Activated CD8-positive, alpha-beta memory T cell treated with anti-CD3 and anti-CD28 coated beads for 1 hour (primary cell): ENCODE results near the gene COX6A2.
"Not testable (repeated sequence)": the region's sequence is repeated elsewhere in the genome, so short reads cannot be mapped to it uniquely, and the experiment has no call there.

ENCODE experiments used
- DNase-seq, 2 donors: peaks; one replicate each; pipeline ENCODE4 v3.0.0-alpha.2; 2020; ENCODE audit warnings: low read depth in 1 of 2; ENCODE audit errors: extremely low read depth in 1 of 2

Gene COX6A2

GRCh38 chr16:31439023-31439422 lies 10.9 kb upstream of the COX6A2 start:
- not testable (repeated sequence) for DNase-seq

DNA sequence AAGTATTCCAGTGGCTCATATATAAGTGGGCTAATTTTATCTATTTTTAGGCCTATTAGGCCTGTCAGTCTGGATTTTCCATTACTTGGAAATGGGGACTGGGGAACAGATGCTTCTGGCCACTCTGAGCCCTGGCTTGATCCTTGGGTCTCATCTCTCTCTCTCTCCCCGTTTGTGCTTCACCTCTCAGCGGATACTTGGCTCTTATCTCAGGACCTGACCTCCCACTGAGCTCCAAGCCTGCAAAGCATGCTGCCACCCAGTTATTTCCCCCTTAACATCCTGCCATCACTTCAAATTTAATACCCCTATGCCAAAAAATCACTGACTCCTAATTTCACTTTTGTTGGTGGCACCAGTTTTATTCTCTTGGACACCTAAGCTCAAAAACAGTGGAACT lies 10.3 kb upstream of the COX6A2 start:
- DNase-seq: no peak

GRCh38 chr16:31436221-31437045 lies 8.3 kb upstream of the COX6A2 start:
- DNase-seq: no peak

DNA sequence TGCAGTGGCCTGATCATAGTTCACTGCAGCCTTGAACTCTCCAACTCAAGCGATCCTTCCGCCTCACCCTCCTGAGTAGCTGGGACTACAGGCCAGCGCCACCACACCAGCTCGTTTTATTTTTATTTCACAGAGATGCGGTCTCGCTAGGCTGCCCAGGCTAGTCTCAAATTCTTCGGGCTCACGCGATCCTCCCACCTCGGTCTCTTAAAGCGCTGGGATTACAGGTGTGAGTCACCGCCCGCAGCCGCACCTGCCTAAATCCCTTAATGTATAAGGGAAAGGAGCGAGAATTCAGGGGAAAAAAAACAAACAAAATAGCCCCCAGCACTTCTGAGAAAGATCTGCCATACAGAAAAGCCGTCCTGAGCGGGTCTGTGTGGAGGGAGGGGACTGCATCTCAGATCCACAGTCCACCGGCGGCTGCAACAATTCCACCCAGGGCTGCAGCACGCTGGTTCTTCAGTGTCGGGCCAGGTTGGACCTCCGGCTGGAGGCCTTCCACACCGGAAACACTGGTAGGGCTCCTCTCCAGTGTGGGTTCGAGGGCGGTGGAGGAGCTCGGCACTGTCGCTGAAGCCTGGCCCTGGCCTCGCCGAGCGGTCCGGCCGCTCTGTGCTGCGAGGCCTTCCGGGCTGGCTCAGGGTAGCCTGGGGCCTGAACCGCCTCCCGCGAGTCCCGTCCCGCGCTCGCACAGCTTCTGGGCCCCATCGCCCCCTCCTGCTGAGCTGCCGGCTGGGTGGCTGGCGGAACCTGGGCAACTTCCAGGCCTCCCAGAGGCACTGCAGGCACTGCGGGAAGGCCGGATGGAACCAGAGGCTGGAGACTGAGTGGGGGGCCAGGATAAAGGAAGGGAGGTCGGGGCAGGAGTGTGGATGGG lies 7.4 kb upstream of the COX6A2 start:
- no peak for DNase-seq

DNA sequence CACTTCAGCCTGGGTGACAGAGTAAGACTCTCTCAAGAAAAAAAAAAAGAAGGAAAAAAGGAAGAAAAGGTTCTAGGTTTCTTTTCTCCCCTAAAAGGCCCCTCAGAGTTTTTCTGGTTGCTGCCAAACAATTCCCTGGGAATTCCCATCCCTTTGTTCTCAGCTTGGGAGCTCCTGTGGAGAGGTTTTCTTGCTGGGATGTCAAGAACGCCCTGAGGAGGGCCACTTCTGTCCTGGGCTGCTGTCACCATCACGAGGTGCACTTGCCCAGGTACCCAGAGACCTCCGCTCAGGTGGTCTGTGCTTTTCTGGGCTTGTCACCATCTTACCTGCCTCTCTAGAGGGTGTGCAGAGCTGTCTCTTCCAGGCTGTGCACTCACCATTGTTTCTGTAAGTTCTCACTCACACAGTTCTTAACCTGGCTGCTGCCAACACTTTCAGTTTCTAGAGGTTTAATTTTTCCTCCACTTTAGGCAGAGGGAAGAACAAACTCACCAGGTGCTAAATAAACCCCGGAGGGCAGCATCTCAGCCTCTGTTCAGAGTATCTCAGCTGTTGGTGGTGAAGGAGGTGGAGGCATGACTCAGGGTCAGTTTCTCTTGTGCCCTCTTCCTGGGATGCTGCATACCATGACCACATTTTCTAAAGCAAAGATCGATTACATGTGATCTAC lies 2.4 kb upstream of the COX6A2 start:
- DNase-seq: no peak

DNA sequence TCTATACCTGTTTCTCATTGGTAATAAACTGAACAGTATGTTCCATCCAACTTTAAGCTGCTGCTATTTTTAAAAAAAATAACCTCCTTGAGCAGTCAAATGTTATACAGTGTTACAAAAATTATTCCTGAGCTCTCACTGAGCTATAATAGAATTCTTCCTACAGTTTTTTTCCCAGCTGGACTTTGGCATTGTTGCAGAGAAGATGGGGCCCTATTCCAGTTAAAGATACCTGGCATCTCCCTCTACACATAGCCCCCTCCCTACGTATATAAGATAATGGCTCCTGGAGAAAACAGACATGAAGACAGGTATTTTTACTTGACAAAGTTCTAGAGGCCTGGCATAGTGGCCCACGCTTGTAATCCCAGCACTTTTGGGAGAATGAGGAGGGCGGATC lies 1.6 kb upstream of the COX6A2 start:
- DNase-seq: no peak

GRCh38 chr16:31429314-31429713 lies 1.2 kb upstream of the COX6A2 start:
- DNase-seq: no peak

- DNase-seq: no peak
Measured at GRCh38 chr16:31428638-31429247, 583 bp upstream of the COX6A2 start.

- peak; percentile 21 to 56 for DNase-seq
Measured at GRCh38 chr16:31427441-31428278, 500 bp downstream of the COX6A2 start.

- DNase-seq: no peak
Measured at GRCh38 chr16:31423801-31424200, 4.4 kb downstream of the COX6A2 start.

DNA sequence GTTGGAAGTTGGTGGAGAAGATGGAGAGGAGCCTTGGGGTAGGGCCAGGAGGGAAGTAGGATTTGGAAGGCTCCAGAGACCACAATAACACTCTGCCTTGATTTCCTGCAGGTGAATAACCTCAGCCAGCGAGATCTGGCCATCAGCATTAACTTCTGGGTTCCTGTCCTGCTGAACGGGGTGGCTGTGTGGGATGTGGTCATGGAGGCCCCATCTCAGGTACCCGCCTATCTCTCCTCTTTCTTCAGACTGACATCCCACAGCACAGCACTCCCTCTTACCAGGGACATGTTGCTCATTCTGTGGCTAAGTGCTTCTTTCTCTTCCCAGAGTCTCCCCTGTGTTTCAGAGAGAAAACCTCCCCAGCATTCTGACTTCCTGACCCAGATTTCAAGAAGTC lies 4.9 kb downstream of the COX6A2 start:
- no peak for DNase-seq

GRCh38 chr16:31421587-31421986 lies 6.6 kb downstream of the COX6A2 start:
- no peak for DNase-seq

DNA sequence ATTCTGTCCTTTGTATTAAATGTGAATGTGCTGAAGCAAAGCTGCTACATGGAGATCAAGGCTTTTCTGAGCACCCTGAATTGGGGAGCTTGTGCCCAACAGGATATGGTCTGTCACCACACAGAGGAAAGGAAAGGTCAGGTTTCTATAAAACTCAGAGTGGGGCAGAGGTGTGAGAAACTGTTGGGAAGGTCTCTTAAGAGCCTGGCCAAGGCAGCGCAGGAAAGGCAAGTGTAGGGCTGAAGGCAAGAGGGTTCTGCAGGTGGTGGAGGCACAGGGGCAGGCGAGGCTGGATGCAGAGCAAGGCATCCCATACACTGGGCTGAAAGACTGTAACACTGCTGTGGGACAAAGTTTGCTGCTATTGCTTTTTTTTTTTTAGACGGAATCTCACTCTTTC lies 8.1 kb downstream of the COX6A2 start:
- no peak for DNase-seq

DNA sequence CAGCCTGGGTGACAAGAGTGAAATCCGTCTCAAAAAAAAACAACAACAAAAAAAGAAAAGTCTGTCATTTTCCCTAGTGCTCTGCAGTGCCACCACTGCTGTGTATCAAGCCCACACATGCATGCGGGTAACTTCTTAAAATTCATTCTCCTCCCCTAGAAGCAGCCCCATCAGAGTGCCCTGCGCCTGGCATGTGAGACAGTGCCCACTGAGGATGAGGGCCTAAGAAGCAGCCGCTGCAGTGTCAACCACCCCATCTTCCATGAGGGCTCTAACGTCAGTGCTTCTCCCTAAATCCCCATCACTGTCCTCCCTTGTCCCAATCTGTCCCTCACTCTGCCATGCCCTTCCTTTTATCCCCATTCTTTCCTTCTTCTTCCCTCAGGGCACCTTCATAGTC lies 10.2 kb downstream of the COX6A2 start:
- DNase-seq: no peak

GRCh38 chr16:31417036-31417435 lies 11.1 kb downstream of the COX6A2 start:
- DNase-seq: not testable (repeated sequence)

GRCh38 chr16:31416371-31416770 lies 11.8 kb downstream of the COX6A2 start:
- no peak for DNase-seq

GRCh38 chr16:31414706-31415105 lies 13.5 kb downstream of the COX6A2 start:
- DNase-seq: no peak

GRCh38 chr16:31413943-31414342 lies 14.2 kb downstream of the COX6A2 start:
- no peak for DNase-seq

DNA sequence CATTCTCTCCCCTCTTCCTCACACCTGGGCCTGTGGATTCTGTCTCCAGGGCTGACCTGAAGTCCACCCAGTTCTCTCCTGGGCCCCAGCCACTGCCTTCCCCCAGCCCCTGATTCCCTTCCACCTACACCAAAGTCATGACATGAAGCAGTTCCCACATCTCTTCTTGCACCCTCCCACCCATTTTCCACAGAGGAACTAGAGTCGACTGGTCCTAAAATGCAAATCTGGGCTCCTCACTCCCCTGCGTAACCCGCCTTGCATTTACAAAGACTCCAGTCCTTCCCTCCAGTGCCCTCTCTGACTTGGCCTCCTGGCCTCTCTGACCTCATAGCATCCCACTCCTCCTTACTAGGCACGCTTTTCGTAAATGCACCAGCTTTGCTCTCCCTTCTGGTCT lies 14.8 kb downstream of the COX6A2 start:
- no peak for DNase-seq

- no peak for DNase-seq
Measured at GRCh38 chr16:31412750-31413149, 15.4 kb downstream of the COX6A2 start.
